PC-3 (cell line): ENCODE measurements around the gene ZEB1. TPM values are rescaled to one million over a fixed set of nuclear protein-coding genes. Genes with fewer than 3 reads are reported as not detected.
A peak's percentile ranks its signal among the peaks of the same experiment; 100 is the strongest.

Experiments used
- ATAC-seq: fragments of 200-7000 bp; cut with Tn5 transposase; 2 replicates; pipeline ENCODE4 v1.9.1; 2020; ENCODE audit warnings: mild to moderate bottlenecking, moderate library complexity
- BruUV-seq: library from RNA; stranded (reverse); fragments of 400-500 nt; replicated peaks from 2 replicates; lab custom pipeline; 2021; lab: Mats Ljungman, UMichigan
- CTCF ChIA-PET: fragments of 300-600 bp; sonication (Branson Sonifier 250); formaldehyde crosslinking; loops from one replicate; lab custom pipeline; 2022; ENCODE audit warnings: antibody characterized with exemption; lab: Charles Lee
- POLR2A ChIA-PET: fragments of 300-600 bp; sonication (Branson Sonifier 250); formaldehyde crosslinking; loops from one replicate; lab custom pipeline; 2022; ENCODE audit warnings: antibody characterized with exemption; ENCODE audit not compliant: unreplicated experiment; lab: Charles Lee
- DNase-seq: peaks from one replicate; pipeline ENCODE4 v3.0.0-alpha.2; 2015
- H2AFZ ChIP-seq: fragments of 300-600 bp; sonication (generic); 2 replicates; pipeline ENCODE4 v1.6.0; 2016; ENCODE audit warnings: antibody characterized with exemption, low read length
- H3F3A ChIP-seq: fragments of 300-600 bp; sonication (generic); one replicate; pipeline ENCODE4 v1.6.0; 2017; ENCODE audit warnings: antibody characterized with exemption, low read length, control low read depth, mild to moderate bottlenecking; ENCODE audit not compliant: unreplicated experiment
- H3K27ac ChIP-seq: fragments of 300-600 bp; sonication (generic); 2 replicates; pipeline ENCODE4 v1.5.1; 2016; ENCODE audit warnings: mild to moderate bottlenecking, low read length
- H3K27me3 ChIP-seq: fragments of 300-600 bp; sonication (generic); 2 replicates; pipeline ENCODE4 v1.6.1; 2016; ENCODE audit warnings: low read length, mixed read lengths
- H3K36me3 ChIP-seq: fragments of 300-600 bp; sonication (generic); 2 replicates; pipeline ENCODE4 v1.6.1; 2016; ENCODE audit warnings: low read depth, mixed run types, low read length, mixed read lengths
- H3K4me1 ChIP-seq: fragments of 300-600 bp; sonication (generic); 2 replicates; pipeline ENCODE4 v1.5.1; 2016; ENCODE audit warnings: low read length; ENCODE audit not compliant: insufficient read depth
- H3K4me2 ChIP-seq: fragments of 300-600 bp; sonication (generic); 2 replicates; pipeline ENCODE4 v1.6.0; 2016; ENCODE audit warnings: low read length
- H3K4me3 ChIP-seq: fragments of 300-600 bp; sonication (generic); 2 replicates; pipeline ENCODE4 v1.5.1; 2016; ENCODE audit warnings: mild to moderate bottlenecking, low read length, mixed read lengths
- H3K79me2 ChIP-seq: fragments of 300-600 bp; sonication (generic); 2 replicates; pipeline ENCODE4 v1.6.1; 2017; ENCODE audit warnings: low read length, mixed read lengths
- H3K9ac ChIP-seq: fragments of 300-600 bp; sonication (generic); 2 replicates; pipeline ENCODE4 v1.6.0; 2016; ENCODE audit warnings: mild to moderate bottlenecking, low read length
- H3K9me2 ChIP-seq: fragments of 300-600 bp; sonication (generic); replicated peaks from 2 replicates; pipeline ENCODE4 v1.6.1; 2016; ENCODE audit warnings: mixed run types, low read length, mixed read lengths
- H3K9me3 ChIP-seq: fragments of 300-600 bp; sonication (generic); 2 replicates; pipeline ENCODE4 v1.6.1; 2016; ENCODE audit warnings: low read length, mixed read lengths
- H4K20me1 ChIP-seq: fragments of 300-600 bp; sonication (generic); 2 replicates; pipeline ENCODE4 v1.6.1; 2016; ENCODE audit warnings: low read length, mixed read lengths
- CTCF ChIP-seq: fragments of 300-600 bp; sonication (generic); conservative IDR thresholded peaks from 2 replicates; pipeline ENCODE4 v1.5.1; 2017; ENCODE audit warnings: antibody characterized with exemption, low read depth, mild to moderate bottlenecking, low read length
- EZH2 ChIP-seq: fragments of 300-600 bp; sonication (generic); IDR thresholded peaks from one replicate; pipeline ENCODE4 v1.6.1; 2017; ENCODE audit warnings: antibody characterized with exemption, mild to moderate bottlenecking, low read length; ENCODE audit not compliant: unreplicated experiment
- EZH2phosphoT487 ChIP-seq: fragments of 300-600 bp; sonication (generic); IDR thresholded peaks from 2 replicates; pipeline ENCODE4 v1.6.1; 2018; ENCODE audit warnings: mild to moderate bottlenecking, antibody characterized with exemption, low read length, borderline replicate concordance
- intact Hi-C: fragments of 100-400 bp; cut with micrococcal nuclease; formaldehyde crosslinking; loops from 2 replicates; pipeline ENCODE4 v1.9.0; 2023
- total RNA-seq: library from RNA; depleted of rRNA; stranded (reverse); fragments of >200 nt; gene quantifications from 2 replicates; pipeline ENCODE4 v1.2.3, GENCODE V29; 2014

ZEB1 gene
- total RNA-seq, 1 experiment from 2014 or later, result 3.9 TPM

- POLR2A ChIA-PET, result no interaction called here
- Histone ChIP-seq H3K27ac (no peak overlapping the region), H3K9me2 (no peaks in the 10 kb centered on the region), H4K20me1 (no peaks in the 10 kb centered on the region), H3K79me2 (no peaks in the 10 kb centered on the region), H3K27me3 (no peaks in the 10 kb centered on the region), H3F3A (no peaks in the 10 kb centered on the region), H3K9me3 (no peaks in the 10 kb centered on the region), H3K4me3 (no peak overlapping the region), H3K36me3 (no peaks in the 10 kb centered on the region), H2AFZ (no peak overlapping the region), H3K4me2 (no peak overlapping the region), H3K9ac (no peak overlapping the region), H3K4me1 (peaks cover 9% of the 10 kb centered on the region)
- CTCF ChIA-PET, result no interaction called here
- BruUV-seq, result no TSS peak
- no peak for DNase-seq
- no peak for ATAC-seq
- TF ChIP-seq EZH2 (no peak), EZH2phosphoT487 (no peak), CTCF (no peak)
- intact Hi-C loops, result no loop called here
Measured at GRCh38 chr10:31296754-31297153, 22.3 kb upstream of the ZEB1 start.

- H3K27ac ChIP-seq, result peak overlapping the region; percentile 30; the same call in 1 of the 2 replicates
- BruUV-seq, result no TSS peak
- no peaks in the 10 kb centered on the region for H3K79me2 ChIP-seq
- no peaks in the 10 kb centered on the region for H4K20me1 ChIP-seq
- no peaks in the 10 kb centered on the region for H3K27me3 ChIP-seq
- intact Hi-C loops, result no loop called here
- 0 out of 2 replicates have a peak overlapping the region, but pooled peaks have one; percentile 8 for H3K4me2 ChIP-seq
- CTCF ChIA-PET, result no interaction called here
- H3K9ac ChIP-seq, result no peak overlapping the region
- peak overlapping the region; percentile 43; the same call in 1 of the 2 replicates for H2AFZ ChIP-seq
- no peaks in the 10 kb centered on the region for H3K9me3 ChIP-seq
- H3K9me2 ChIP-seq, result no peaks in the 10 kb centered on the region
- H3K4me3 ChIP-seq, result no peak overlapping the region
- POLR2A ChIA-PET, result no interaction called here
- no peaks in the 10 kb centered on the region for H3F3A ChIP-seq
- no peaks in the 10 kb centered on the region for H3K36me3 ChIP-seq
- peaks cover 9% of the 10 kb centered on the region for H3K4me1 ChIP-seq
- no peak for TF ChIP-seq EZH2
- TF ChIP-seq EZH2phosphoT487, result no peak
- TF ChIP-seq CTCF, result no peak
- peak; percentile 15 for DNase-seq
- peak; percentile 57; the same call in 1 of the 2 replicates for ATAC-seq
Measured at GRCh38 chr10:31299119-31299518, 19.9 kb upstream of the ZEB1 start.

GRCh38 chr10:31303212-31303611 lies 15.8 kb upstream of the ZEB1 start:
- intact Hi-C loops, result no loop called here
- Histone ChIP-seq H3K4me2 (no peak overlapping the region), H3K79me2 (no peaks in the 10 kb centered on the region), H3K9me3 (no peaks in the 10 kb centered on the region), H3K9ac (no peak overlapping the region), H3K4me3 (no peak overlapping the region), H3K27me3 (no peaks in the 10 kb centered on the region), H3K4me1 (peaks cover 9% of the 10 kb centered on the region), H3F3A (no peaks in the 10 kb centered on the region), H2AFZ (no peak overlapping the region), H3K36me3 (no peaks in the 10 kb centered on the region), H3K27ac (no peak overlapping the region), H3K9me2 (no peaks in the 10 kb centered on the region), H4K20me1 (no peaks in the 10 kb centered on the region)
- POLR2A ChIA-PET, result no interaction called here
- no TSS peak for BruUV-seq
- CTCF ChIA-PET, result no interaction called here
- DNase-seq, result no peak
- no peak for ATAC-seq
- TF ChIP-seq EZH2phosphoT487 (no peak), EZH2 (no peak), CTCF (no peak)
